NCI-H2196 (cell line): ENCODE measurements around the gene SPTLC2.

Source experiments
- DNase-seq: peaks from one replicate; lab custom pipeline; 2025; ENCODE audit not compliant: unreplicated experiment; lab: John Stamatoyannopoulos, UW

Gene SPTLC2

DNA sequence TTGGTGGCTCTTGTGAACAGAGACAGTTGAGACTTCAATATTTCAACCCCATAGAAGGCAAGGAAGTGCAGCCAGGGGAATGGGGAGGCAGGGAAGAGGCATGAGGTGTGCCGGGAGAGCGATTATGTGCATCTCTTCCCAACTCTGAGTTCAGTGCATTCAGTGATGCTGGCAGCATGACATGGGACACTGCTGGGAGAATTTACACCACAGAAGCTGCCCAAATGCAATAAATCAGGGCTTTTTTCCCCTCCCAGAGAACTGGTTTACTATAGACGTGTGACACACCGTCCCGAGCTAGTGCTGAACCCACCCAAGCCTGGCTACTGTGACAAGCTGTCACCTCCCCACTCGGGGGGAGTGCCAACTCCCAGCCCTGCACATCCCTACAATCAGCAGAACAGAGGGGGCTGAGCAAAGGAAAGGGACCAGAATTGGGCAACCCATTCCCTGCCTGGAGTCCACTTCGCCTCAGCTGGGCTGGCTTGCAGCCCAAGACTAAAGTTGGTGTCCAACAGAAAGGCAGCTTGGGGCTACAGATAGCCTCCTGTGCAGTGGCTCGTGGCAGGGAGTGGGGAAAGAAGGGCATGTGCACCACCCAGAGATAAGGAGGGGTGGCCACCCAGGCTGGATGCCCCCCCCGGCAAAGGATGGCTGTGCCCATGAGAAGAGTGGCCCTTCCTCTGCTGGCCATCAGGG lies 141.8 kb downstream of the SPTLC2 start:
- no peak for DNase-seq

DNA sequence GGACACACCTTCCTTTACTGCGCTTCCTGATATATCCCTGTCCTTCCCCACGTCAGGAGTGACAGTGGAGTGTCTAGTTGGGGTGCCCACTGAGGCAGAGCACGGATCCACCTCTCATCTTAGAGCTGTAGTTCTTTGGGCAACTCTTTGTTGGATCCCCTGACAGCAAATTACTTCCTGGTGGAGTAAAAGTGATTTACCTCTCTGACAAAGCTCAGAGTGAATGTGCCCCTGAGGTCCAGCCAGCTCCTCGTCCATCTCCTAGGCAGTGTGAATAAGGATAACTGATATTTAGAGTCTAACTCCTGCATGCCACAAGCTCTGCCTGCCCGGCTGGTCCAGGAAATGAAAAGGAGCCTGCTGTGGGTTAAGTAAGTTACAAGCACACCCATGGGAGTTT lies 142.5 kb downstream of the SPTLC2 start:
- DNase-seq = no peak

DNA sequence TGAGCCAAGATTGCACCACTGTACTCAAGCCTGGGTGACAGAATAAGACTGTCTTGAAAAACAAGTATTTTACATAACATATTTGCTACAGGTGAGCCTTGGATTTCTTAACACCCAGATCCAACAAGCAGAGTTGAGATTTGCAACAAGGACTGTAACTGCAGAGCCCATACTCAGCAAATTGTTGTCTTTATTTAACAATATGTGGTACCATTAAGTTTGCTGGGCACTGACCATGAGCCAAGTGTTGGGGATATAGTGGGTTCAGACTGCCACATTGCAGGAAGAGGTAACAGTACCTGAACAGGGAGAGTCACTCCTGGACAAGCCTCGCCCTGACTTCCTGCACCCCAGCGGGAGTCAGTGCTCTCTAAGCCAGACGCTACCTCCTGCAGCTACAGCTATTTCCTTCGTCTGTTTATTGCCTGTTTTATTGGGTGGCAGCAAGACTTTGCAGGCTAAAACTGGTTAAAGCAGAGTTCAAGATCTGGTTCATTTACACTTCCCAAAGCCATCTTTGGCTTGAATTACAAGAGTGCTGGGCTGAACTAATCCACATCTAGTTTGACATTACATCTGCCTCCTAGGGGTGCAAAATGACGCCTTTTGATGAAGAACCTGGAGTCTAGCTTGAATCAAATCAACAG lies 146.1 kb downstream of the SPTLC2 start:
- no peak for DNase-seq

DNA sequence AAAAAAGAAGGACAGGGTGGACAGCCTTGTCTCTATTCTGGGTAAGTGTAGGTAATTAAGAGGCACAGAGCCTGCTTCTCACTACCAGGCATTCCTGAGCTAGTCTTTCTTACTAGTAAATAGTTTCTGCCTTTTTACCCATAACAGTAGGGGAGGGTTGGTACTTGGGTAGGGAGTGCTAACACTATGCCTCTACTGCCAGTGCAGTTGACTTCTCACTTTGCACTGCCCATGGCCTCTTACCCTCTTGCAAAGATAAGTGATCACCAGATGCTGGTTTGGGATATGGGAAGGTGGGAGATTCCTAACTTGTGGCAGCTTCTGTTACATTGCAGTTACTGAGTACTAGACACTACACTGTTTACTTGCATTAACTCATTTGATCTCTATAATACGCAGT lies 146.9 kb downstream of the SPTLC2 start:
- DNase-seq = no peak

DNA sequence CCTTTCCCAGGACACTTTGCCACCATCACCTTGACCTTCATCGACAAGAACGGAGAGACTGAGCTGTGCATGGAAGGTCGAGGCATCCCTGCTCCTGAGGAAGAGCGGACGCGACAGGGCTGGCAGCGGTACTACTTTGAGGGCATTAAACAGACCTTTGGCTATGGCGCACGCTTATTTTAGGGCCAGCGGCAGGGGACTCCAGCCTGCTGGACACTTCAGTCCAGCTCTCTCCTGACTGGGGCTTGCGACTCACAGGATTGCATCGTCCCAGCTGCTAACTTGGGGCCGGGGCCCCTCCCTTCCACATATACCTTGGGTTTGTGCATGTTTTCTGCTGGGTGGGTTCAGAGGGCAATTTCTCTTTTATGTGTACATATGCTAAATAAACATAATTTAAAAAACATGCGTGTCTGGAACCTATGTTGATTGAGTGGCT lies 147.4 kb downstream of the SPTLC2 start:
- no peak for DNase-seq

DNA sequence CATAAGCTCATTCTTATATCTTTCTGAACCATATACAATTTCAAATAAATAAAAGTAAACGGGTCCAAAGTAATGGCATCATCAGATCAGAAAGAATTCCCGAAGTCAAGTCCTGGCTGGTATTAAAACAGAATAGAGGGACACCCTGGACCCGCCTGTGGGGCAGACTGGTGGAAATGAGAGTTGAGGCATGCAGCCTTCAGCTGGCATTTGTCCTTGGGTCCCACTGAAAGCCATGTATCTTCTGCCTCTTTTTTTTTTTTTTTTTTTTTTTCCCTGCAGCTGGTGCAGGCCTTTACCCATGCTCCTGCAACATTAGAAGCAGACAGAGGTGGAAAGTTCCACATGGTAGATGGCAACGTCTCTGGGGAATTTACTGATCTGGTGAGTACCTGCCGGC lies 148.6 kb downstream of the SPTLC2 start:
- no peak for DNase-seq

DNA sequence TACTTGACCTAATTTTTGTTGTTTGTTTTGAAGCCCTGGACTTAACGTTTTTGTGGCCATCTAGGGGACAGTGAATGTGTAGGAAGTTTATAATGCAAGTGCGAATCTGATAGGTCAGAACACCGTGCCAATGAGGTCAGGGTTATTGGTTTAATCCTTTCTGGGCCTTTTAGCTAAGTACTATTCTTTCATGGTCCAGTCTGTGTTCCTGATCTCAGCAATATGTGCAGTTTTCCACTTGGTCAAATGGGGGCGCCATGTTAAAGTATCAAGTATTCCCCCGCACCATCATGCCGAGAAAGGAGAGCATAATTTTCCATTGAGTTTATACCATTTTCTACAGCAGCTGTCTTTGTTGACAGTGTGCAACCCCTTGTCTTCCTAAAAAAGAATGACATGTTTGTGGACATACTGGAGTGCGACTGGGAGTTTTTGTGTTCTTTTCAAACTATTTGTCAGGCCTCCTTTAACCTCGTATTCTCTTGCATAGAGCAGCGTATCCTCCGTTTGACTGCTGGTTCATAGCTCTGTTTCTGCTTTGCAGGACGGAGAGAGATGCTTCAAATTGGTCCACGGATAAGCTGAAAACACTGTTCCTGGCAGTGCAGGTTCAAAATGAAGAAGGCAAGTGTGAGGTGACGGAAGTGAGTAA lies 157.2 kb downstream of the SPTLC2 start:
- DNase-seq = peak; percentile 74

DNA sequence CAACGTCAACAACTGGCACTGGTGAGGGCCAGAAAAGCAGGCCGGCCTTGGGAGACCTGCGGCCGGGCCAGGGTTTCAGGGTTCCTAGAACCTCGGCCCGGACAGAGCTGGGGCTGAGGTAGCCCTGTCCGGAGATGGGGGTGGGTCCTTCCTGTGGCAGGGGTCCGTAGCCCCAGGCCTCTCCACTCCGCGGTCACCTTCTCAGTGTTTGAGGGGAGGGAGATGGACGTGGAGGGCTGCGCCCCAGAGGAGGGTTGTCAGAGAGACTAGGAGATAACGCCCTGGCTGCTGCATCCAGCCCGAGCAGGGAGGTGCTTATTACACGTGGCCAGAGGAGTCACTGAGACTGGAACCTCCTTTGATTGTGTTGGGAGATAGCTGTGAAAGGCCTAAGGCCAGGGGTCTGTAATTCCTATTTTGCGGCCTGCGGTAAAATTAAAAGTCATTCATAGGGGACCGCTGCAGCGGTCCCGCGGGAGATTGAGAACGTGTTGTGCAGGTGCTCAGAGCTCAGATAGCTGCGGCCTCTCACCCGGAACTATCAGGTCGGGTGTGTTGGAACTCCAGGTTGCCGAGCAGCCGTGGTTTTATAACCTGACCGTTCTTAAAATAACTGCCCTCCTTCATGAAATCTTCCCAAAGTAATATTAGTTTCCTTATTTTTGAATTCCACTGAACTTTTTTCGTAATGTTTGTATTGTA lies 158.0 kb downstream of the SPTLC2 start:
- DNase-seq = no peak

DNA sequence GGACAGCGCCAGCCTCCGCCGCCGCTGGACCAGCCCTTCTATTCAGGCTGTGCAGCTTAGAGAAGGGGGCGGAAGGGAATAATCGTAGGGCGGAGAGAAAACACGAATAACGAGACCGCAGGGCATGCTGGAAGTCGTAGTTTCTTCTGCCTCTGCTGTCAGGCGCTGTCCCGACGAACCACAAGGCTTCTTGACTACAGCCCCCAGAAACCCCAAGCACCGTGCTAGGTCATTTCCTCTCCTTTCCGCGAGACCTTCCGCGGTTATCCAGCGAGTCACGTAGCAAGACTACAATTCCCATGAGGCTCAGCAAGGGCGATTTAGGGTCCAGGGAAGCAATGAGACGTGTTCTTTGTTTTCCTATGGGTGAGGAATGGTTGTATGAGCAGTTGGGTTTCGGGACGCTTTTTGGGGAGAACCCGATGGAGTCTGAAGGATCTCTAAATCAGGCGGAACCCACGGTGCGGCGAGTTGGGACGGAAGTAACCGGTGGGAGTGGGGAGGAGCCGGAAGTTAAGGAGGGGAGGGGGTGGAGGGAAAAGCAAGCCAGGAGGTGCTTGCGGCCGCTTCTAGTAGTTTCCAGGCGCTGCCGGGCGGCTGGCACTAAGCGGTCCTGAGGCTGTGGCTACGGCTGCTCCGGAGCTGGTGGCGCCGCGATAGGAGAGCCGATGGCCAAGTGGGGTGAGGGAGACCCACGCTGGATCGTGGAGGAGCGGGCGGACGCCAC lies 158.8 kb downstream of the SPTLC2 start, which contains the start of the genes AHSA1 and VIPAS39:
TSS of gene AHSA1 (plus strand) at position 572 of the 727 bp plus-strand sequence. CDS start at position 669, 97 bp downstream.
TSS of gene VIPAS39 (minus strand) at position 80 of the 727 bp plus-strand sequence. CDS start 3,499 bp downstream, outside the sequence.
- peak; percentile 97 for DNase-seq

DNA sequence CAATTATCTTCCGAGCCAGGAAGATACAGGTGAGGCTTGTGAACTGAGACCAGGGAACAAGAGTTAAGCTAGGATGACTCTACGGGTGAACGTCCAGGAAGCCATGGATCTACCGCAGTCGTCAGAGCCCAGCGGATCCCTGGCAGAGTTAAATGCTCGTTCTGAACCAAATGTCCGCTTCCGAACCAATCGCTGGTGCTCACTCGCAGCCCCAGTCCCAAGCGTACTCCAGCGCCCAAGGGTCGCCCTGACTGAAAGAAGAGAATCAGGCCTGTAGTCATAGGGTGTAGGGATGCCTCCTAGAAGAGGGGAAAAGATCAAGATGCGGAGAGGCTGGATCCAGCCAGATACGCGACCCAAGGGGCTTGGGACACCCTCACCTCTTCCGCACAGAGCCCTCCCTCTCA lies 159.3 kb downstream of the SPTLC2 start:
- no peak for DNase-seq
